Measurements from ENCODE around the gene DNMT3L.

DNMT3L gene

GRCh38 chr21:44261675-44262295 is at the start of gene DNMT3L:
TSS of gene DNMT3L (minus strand) at chr21:44261897. CDS start at chr21:44261259, 638 bp downstream.
- DNase-seq (ENCODE audit: low read depth), result no peak
- TF ChIP-seq, protein P1, sequence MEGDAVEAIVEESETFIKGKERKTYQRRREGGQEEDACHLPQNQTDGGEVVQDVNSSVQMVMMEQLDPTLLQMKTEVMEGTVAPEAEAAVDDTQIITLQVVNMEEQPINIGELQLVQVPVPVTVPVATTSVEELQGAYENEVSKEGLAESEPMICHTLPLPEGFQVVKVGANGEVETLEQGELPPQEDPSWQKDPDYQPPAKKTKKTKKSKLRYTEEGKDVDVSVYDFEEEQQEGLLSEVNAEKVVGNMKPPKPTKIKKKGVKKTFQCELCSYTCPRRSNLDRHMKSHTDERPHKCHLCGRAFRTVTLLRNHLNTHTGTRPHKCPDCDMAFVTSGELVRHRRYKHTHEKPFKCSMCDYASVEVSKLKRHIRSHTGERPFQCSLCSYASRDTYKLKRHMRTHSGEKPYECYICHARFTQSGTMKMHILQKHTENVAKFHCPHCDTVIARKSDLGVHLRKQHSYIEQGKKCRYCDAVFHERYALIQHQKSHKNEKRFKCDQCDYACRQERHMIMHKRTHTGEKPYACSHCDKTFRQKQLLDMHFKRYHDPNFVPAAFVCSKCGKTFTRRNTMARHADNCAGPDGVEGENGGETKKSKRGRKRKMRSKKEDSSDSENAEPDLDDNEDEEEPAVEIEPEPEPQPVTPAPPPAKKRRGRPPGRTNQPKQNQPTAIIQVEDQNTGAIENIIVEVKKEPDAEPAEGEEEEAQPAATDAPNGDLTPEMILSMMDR (conservative IDR thresholded peaks at IDR 0.05; ENCODE audit: low read depth, low read length), result no peak
- H3K4me3 ChIP-seq (ENCODE audit: low read depth, low read length), result no peak within 1 kb of the TSS

GRCh38 chr21:44310628-44311507 is 49.2 kb upstream of the DNMT3L start:
- H3K4me3 ChIP-seq (ENCODE audit: low read depth, low read length), result no peak overlapping the region
- TF ChIP-seq, protein P1 (conservative IDR thresholded peaks at IDR 0.05; ENCODE audit: low read depth, low read length), result no peak

GRCh38 chr21:44306936-44307704 is 45.4 kb upstream of the DNMT3L start:
- TF ChIP-seq, protein P1 (conservative IDR thresholded peaks at IDR 0.05; ENCODE audit: low read depth, low read length), result no peak
- peak; percentile 49 for DNase-seq (ENCODE audit: low read depth)
- no peak overlapping the region for H3K4me3 ChIP-seq (ENCODE audit: low read depth, low read length)

More at GRCh38 chr21:44310628-44311507, 49.2 kb upstream of the DNMT3L start:
- no peak for DNase-seq (ENCODE audit: low read depth)

GRCh38 chr21:44305691-44306090 is 44.0 kb upstream of the DNMT3L start:
- TF ChIP-seq, protein P1 (conservative IDR thresholded peaks at IDR 0.05; ENCODE audit: low read depth, low read length), result no peak
- DNase-seq (ENCODE audit: low read depth), result no peak
- no peak overlapping the region for H3K4me3 ChIP-seq (ENCODE audit: low read depth, low read length)

GRCh38 chr21:44304877-44305293 is 43.2 kb upstream of the DNMT3L start:
- TF ChIP-seq, protein P1 (conservative IDR thresholded peaks at IDR 0.05; ENCODE audit: low read depth, low read length), result peak; percentile 83
- H3K4me3 ChIP-seq (ENCODE audit: low read depth, low read length), result no peak overlapping the region
- peak; percentile 60 for DNase-seq (ENCODE audit: low read depth)

- DNase-seq (ENCODE audit: low read depth), result no peak
- H3K4me3 ChIP-seq (ENCODE audit: low read depth, low read length), result no peak overlapping the region
- TF ChIP-seq, protein P1 (conservative IDR thresholded peaks at IDR 0.05; ENCODE audit: low read depth, low read length), result no peak
These were observed 42.4 kb upstream of the DNMT3L start for GRCh38 chr21:44304011-44304616.
